Measurements from ENCODE around the gene WDR81. TPM values are rescaled to one million over a fixed set of nuclear protein-coding genes. Genes with fewer than 3 reads are reported as not detected.
"Not testable (repeated sequence)": the region's sequence is repeated elsewhere in the genome, so short reads cannot be mapped to it uniquely, and the experiment has no call there.

Gene WDR81
- total RNA-seq, 1 experiment from 2014 or later = 19.4 TPM

DNA sequence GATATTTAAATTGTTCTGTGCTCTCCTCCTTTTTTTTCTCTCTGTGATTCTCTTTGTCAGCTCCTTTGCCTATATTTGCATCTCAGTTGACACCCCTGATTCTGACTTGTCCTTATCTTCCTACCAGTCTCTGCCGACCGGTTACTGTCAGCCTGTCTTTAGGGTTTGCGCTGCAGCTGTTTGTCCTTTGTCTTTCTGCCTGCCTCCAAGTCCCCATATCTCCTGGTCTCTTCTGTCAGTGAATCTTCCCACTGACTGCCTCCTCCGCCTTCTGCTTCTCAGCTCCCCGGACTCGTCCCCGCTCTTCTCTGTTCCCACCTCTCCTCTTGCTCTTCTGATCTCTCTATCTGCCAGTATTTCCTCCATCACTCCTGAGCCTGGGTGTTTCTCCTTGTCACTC is 19.5 kb upstream of the WDR81 start:
- Histone ChIP-seq H3K9me3 (ENCODE audit: low read depth, low read length, poor library complexity, severe bottlenecking) (no peaks in the 10 kb centered on the region), H3K27ac (ENCODE audit: low read depth, low read length, poor library complexity, severe bottlenecking) (no peak overlapping the region), H3K4me3 (ENCODE audit: low read depth, low read length, poor library complexity, severe bottlenecking) (no peak overlapping the region), H3K27me3 (replicated peaks; ENCODE audit: insufficient read depth, low read depth, low read length, poor library complexity) (no peaks in the 10 kb centered on the region), H3K4me1 (ENCODE audit: insufficient read depth, low read length, poor library complexity, severe bottlenecking) (no peaks in the 10 kb centered on the region), H3K36me3 (ENCODE audit: insufficient read depth, low read length, poor library complexity, severe bottlenecking) (no peaks in the 10 kb centered on the region)
- CTCF ChIA-PET = no interaction called here
- no TSS peak for BruUV-seq (replicated peaks)
- no peak for DNase-seq (ENCODE audit: low spot score)
- TF ChIP-seq, protein P1, sequence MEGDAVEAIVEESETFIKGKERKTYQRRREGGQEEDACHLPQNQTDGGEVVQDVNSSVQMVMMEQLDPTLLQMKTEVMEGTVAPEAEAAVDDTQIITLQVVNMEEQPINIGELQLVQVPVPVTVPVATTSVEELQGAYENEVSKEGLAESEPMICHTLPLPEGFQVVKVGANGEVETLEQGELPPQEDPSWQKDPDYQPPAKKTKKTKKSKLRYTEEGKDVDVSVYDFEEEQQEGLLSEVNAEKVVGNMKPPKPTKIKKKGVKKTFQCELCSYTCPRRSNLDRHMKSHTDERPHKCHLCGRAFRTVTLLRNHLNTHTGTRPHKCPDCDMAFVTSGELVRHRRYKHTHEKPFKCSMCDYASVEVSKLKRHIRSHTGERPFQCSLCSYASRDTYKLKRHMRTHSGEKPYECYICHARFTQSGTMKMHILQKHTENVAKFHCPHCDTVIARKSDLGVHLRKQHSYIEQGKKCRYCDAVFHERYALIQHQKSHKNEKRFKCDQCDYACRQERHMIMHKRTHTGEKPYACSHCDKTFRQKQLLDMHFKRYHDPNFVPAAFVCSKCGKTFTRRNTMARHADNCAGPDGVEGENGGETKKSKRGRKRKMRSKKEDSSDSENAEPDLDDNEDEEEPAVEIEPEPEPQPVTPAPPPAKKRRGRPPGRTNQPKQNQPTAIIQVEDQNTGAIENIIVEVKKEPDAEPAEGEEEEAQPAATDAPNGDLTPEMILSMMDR (conservative IDR thresholded peaks at IDR 0.05; ENCODE audit: low read depth, low read length) = no peak
- TF ChIP-seq EZH2 (IDR thresholded peaks at IDR 0.05; ENCODE audit: borderline replicate concordance, low read depth, low read length, poor library complexity, severe bottlenecking) = no peak
- intact Hi-C loops (cut with micrococcal nuclease; ENCODE audit: unreplicated experiment) = no loop called here
- POLR2A ChIA-PET (ENCODE audit: low non-redundant PET) = no interaction called here

DNA sequence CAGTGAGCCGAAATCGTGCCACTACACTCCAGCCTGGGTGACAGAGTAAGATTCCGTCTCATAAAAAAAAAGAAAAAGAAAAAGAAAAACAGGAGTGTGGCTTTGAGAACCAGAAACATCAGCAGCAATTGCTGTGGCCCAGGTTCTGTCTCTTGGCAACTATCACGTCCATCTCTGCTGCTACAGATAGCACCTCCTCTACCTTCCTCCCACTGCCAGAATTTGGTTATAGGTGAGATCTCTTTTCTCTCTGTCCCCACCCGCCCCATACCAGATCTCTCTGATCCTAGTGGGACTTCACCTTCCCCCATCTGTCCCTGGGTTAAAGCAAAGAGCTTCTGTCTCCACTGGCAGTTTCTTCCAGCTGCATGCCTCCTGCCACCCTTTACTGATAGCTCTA is 17.4 kb upstream of the WDR81 start:
- Histone ChIP-seq H3K36me3 (ENCODE audit: insufficient read depth, low read length, poor library complexity, severe bottlenecking) (no peaks in the 10 kb centered on the region), H3K27me3 (replicated peaks; ENCODE audit: insufficient read depth, low read depth, low read length, poor library complexity) (no peaks in the 10 kb centered on the region), H3K27ac (ENCODE audit: low read depth, low read length, poor library complexity, severe bottlenecking) (no peak overlapping the region), H3K4me3 (ENCODE audit: low read depth, low read length, poor library complexity, severe bottlenecking) (no peak overlapping the region), H3K9me3 (ENCODE audit: low read depth, low read length, poor library complexity, severe bottlenecking) (no peaks in the 10 kb centered on the region), H3K4me1 (ENCODE audit: insufficient read depth, low read length, poor library complexity, severe bottlenecking) (peaks cover 8% of the 10 kb centered on the region)
- DNase-seq (ENCODE audit: low spot score) = no peak
- ChIA-PET POLR2A (ENCODE audit: low non-redundant PET) (no interaction called here), CTCF (no interaction called here)
- no TSS peak for BruUV-seq (replicated peaks)
- intact Hi-C loops (cut with micrococcal nuclease; ENCODE audit: unreplicated experiment) = no loop called here
- TF ChIP-seq, protein P1 (conservative IDR thresholded peaks at IDR 0.05; ENCODE audit: low read depth, low read length) = no peak
- no peak for TF ChIP-seq EZH2 (IDR thresholded peaks at IDR 0.05; ENCODE audit: borderline replicate concordance, low read depth, low read length, poor library complexity, severe bottlenecking)

DNA sequence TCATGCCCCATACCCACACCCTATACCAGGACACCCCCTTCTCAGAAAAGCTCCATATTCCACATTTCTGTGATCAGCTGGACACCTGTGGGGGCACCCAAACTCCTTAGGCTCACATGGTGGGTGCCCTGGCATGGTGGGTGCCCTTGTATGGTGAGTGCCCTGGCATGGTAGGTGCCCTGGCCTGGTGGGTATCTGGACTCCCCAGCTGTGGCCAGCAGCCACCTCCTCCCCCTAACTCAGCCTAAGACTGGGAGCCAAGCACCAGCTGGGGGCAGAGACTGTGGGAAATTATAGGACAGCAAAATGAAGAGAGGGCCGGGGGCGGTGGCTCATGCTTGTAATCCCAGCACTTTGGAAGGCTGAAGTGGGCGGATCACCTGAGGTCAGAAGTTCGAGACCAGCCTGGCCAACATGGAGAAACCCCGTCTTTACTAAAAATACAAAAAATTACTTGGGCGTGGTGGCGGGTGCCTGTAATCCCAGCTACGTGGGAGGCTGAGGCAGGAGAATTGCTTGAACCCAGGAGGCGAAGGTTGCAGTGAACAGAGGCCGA is 15.6 kb upstream of the WDR81 start:
- H3K27me3 ChIP-seq (replicated peaks; ENCODE audit: insufficient read depth, low read depth, low read length, poor library complexity); H3K36me3 ChIP-seq (ENCODE audit: insufficient read depth, low read length, poor library complexity, severe bottlenecking); H3K4me3 ChIP-seq (ENCODE audit: low read depth, low read length, poor library complexity, severe bottlenecking); POLR2A ChIA-PET (ENCODE audit: low non-redundant PET); CTCF ChIA-PET; H3K9me3 ChIP-seq (ENCODE audit: low read depth, low read length, poor library complexity, severe bottlenecking); H3K27ac ChIP-seq (ENCODE audit: low read depth, low read length, poor library complexity, severe bottlenecking); DNase-seq (ENCODE audit: low spot score); intact Hi-C loops (cut with micrococcal nuclease; ENCODE audit: unreplicated experiment); BruUV-seq (replicated peaks): not testable (repeated sequence)
- peaks cover 18% of the 10 kb centered on the region for H3K4me1 ChIP-seq (ENCODE audit: insufficient read depth, low read length, poor library complexity, severe bottlenecking)

DNA sequence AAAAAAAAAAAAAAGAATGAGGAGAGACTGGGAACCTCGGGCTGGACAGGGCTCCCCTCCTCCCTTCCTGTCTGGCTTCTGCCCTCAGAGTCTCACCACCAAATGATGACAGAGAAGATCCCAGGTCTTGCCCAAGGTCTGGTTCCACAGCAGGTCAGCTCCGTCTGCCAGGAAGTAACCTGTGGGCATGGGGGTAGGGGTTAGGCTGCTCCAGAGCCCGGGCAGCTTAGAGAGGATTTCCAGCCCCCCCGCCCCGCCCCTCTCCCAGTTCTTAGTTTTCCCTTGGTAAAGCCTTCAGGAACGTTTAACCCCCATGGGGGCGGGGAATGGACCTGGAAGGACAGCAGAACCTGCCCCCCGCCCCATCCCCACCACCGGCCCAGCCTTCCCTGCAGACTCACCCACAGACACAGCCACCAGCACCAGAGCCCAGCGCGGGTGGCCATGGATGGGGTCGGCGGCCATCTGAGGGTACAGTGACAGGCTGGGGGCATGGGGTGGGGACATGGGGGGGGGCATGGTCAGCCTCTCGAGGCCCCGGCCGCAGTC is 15.0 kb upstream of the WDR81 start:
- intact Hi-C loops (cut with micrococcal nuclease; ENCODE audit: unreplicated experiment) = no loop called here
- TF ChIP-seq, protein P1 (conservative IDR thresholded peaks at IDR 0.05; ENCODE audit: low read depth, low read length) = no peak
- TF ChIP-seq EZH2 (IDR thresholded peaks at IDR 0.05; ENCODE audit: borderline replicate concordance, low read depth, low read length, poor library complexity, severe bottlenecking) = no peak
- POLR2A ChIA-PET (ENCODE audit: low non-redundant PET) = no interaction called here
- DNase-seq (ENCODE audit: low spot score) = no peak
- no TSS peak for BruUV-seq (replicated peaks)
- Histone ChIP-seq H3K4me3 (ENCODE audit: low read depth, low read length, poor library complexity, severe bottlenecking) (peak overlapping the region; percentile 79), H3K36me3 (ENCODE audit: insufficient read depth, low read length, poor library complexity, severe bottlenecking) (peaks cover 6% of the 10 kb centered on the region), H3K27ac (ENCODE audit: low read depth, low read length, poor library complexity, severe bottlenecking) (peak overlapping the region; percentile 87), H3K27me3 (replicated peaks; ENCODE audit: insufficient read depth, low read depth, low read length, poor library complexity) (no peaks in the 10 kb centered on the region), H3K4me1 (ENCODE audit: insufficient read depth, low read length, poor library complexity, severe bottlenecking) (peaks cover 23% of the 10 kb centered on the region), H3K9me3 (ENCODE audit: low read depth, low read length, poor library complexity, severe bottlenecking) (no peaks in the 10 kb centered on the region)
- CTCF ChIA-PET = no interaction called here
